PC-9 (cell line): ENCODE results near the gene BCL11A. TPM values are rescaled to one million over a fixed set of nuclear protein-coding genes. Genes with fewer than 3 reads are reported as not detected.

Experiments
- BruUV-seq: library from RNA; stranded (reverse); fragments of 400-500 nt; replicated peaks from 2 replicates; lab custom pipeline; 2021; lab: Mats Ljungman, UMichigan
- CTCF ChIA-PET: fragments of 300-600 bp; sonication (Branson Sonifier 250); formaldehyde crosslinking; loops from one replicate; lab custom pipeline; 2022; ENCODE audit warnings: antibody characterized with exemption; lab: Charles Lee
- POLR2A ChIA-PET: fragments of 300-600 bp; sonication (Branson Sonifier 250); formaldehyde crosslinking; loops from one replicate; lab custom pipeline; 2022; ENCODE audit warnings: antibody characterized with exemption; ENCODE audit not compliant: unreplicated experiment; lab: Charles Lee
- DNase-seq, 2 experiments: peaks; one replicate each; pipeline versions ENCODE4 v3.0.0 to v3.0.0-alpha.2; 2015 to 2022; ENCODE audit warnings: mixed read lengths in 1 of 2
- H2AFZ ChIP-seq: fragments of 200-600 bp; sonication (generic); 2 replicates; pipeline ENCODE4 v1.8.1; 2017; ENCODE audit warnings: antibody characterized with exemption
- H3F3A ChIP-seq: fragments of 200-600 bp; sonication (generic); 2 replicates; pipeline ENCODE4 v1.8.1; 2017; ENCODE audit warnings: antibody characterized with exemption, mild to moderate bottlenecking, low read depth; ENCODE audit not compliant: insufficient read depth
- H3K27ac ChIP-seq: fragments of 200-600 bp; sonication (generic); 2 replicates; pipeline ENCODE4 v1.6.1; 2016; ENCODE audit warnings: mixed run types
- H3K27me3 ChIP-seq: fragments of 200-600 bp; sonication (generic); 2 replicates; pipeline ENCODE4 v1.6.1; 2016; ENCODE audit warnings: low read depth, mixed run types; ENCODE audit not compliant: insufficient read depth
- H3K36me3 ChIP-seq: fragments of 200-600 bp; sonication (generic); 2 replicates; pipeline ENCODE4 v1.6.1; 2016; ENCODE audit warnings: low read depth, mixed run types
- H3K4me1 ChIP-seq: fragments of 200-600 bp; sonication (generic); replicated peaks from 2 replicates; pipeline ENCODE4 v1.6.1; 2016; ENCODE audit warnings: mixed run types; ENCODE audit not compliant: insufficient read depth
- H3K4me2 ChIP-seq: fragments of 200-600 bp; sonication (generic); 2 replicates; pipeline ENCODE4 v1.6.1; 2017; ENCODE audit warnings: mixed run types
- H3K4me3 ChIP-seq: fragments of 200-600 bp; sonication (generic); 2 replicates; pipeline ENCODE4 v1.6.1; 2016; ENCODE audit warnings: mixed run types
- H3K79me2 ChIP-seq: fragments of 200-600 bp; sonication (generic); 2 replicates; pipeline ENCODE4 v1.6.1; 2017; ENCODE audit warnings: low read depth, mixed run types
- H3K9me2 ChIP-seq: fragments of 200-600 bp; sonication (generic); 2 replicates; pipeline ENCODE4 v1.8.1; 2017; ENCODE audit warnings: mild to moderate bottlenecking; ENCODE audit not compliant: insufficient read depth
- H3K9me3 ChIP-seq: fragments of 200-600 bp; sonication (generic); 2 replicates; pipeline ENCODE4 v1.8.1; 2016; ENCODE audit warnings: low read depth; ENCODE audit not compliant: insufficient read depth
- H4K20me1 ChIP-seq: fragments of 200-600 bp; sonication (generic); 2 replicates; pipeline ENCODE4 v1.8.1; 2017; ENCODE audit not compliant: insufficient read depth
- CTCF ChIP-seq: fragments of 200-600 bp; sonication (generic); conservative IDR thresholded peaks from 2 replicates; pipeline ENCODE4 v1.6.1; 2017; ENCODE audit warnings: mixed run types, antibody characterized with exemption, mild to moderate bottlenecking, moderate library complexity
- EZH2 ChIP-seq: fragments of 200-600 bp; sonication (generic); IDR thresholded peaks from 2 replicates; pipeline ENCODE4 v1.8.0; 2017; ENCODE audit warnings: antibody characterized with exemption, low read depth
- intact Hi-C: fragments of 100-400 bp; cut with micrococcal nuclease; formaldehyde crosslinking; loops from one replicate; pipeline ENCODE4 v1.10.0; 2022; ENCODE audit not compliant: unreplicated experiment
- total RNA-seq: library from RNA; stranded (reverse); gene quantifications from 2 replicates; pipeline ENCODE4 v1.2.3, GENCODE V29; 2021

Gene BCL11A
- total RNA-seq, 1 experiment from 2014 or later, result not detected

- Histone ChIP-seq H3K9me2 (no peaks in the 10 kb centered on the region), H3K4me2 (no peak overlapping the region), H2AFZ (no peak overlapping the region), H3K9me3 (no peaks in the 10 kb centered on the region), H4K20me1 (no peaks in the 10 kb centered on the region), H3K27ac (no peak overlapping the region), H3K36me3 (no peaks in the 10 kb centered on the region), H3K4me3 (no peak overlapping the region), H3K4me1 (no peaks in the 10 kb centered on the region), H3K27me3 (peaks cover 97% of the 10 kb centered on the region), H3K79me2 (no peaks in the 10 kb centered on the region), H3F3A (no peaks in the 10 kb centered on the region)
- DNase-seq, result no peak
- TF ChIP-seq EZH2 (no peak), CTCF (no peak)
- intact Hi-C loops, result no loop called here
- no TSS peak for BruUV-seq
- ChIA-PET POLR2A (no interaction called here), CTCF (no interaction called here)
Observed at GRCh38 chr2:60498816-60499429, 54.5 kb downstream of the BCL11A start.

DNA sequence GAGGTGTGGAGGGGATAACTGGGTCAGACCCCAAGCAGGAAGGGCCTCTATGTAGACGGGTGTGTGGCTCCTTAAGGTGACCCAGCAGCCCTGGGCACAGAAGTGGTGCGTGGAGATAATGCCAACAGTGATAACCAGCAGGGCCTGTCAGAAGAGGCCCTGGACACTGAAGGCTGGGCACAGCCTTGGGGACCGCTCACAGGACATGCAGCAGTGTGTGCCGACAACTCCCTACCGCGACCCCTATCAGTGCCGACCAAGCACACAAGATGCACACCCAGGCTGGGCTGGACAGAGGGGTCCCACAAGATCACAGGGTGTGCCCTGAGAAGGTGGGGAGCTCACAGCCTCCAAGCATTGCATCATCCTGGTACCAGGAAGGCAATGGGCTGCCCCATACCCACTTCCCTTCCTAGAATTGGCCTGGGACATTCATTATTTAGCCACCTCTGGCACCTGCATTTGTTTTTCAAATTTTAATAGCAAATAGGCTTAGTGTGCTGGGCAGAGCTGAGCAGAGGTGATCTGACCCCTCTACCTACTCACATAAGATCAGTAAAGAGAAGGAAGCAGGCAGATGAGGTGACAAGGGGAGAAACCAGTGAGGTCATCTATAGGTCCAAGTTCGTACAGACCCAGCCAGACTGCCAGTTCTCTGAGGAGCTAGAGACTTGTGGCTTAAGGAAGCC is 55.2 kb downstream of the BCL11A start:
- TF ChIP-seq CTCF (no peak), EZH2 (no peak)
- no peaks in the 10 kb centered on the region for H3F3A ChIP-seq
- intact Hi-C loops, result no loop called here
- no peak overlapping the region for H2AFZ ChIP-seq
- BruUV-seq, result no TSS peak
- H3K79me2 ChIP-seq, result no peaks in the 10 kb centered on the region
- DNase-seq, result no peak
- no peak overlapping the region for H3K4me2 ChIP-seq
- POLR2A ChIA-PET, result no interaction called here
- H3K4me1 ChIP-seq, result no peaks in the 10 kb centered on the region
- peaks cover 96% of the 10 kb centered on the region for H3K27me3 ChIP-seq
- no peak overlapping the region for H3K27ac ChIP-seq
- no peaks in the 10 kb centered on the region for H3K36me3 ChIP-seq
- no peaks in the 10 kb centered on the region for H3K9me2 ChIP-seq
- CTCF ChIA-PET, result no interaction called here
- H4K20me1 ChIP-seq, result no peaks in the 10 kb centered on the region
- no peak overlapping the region for H3K4me3 ChIP-seq
- H3K9me3 ChIP-seq, result no peaks in the 10 kb centered on the region

DNA sequence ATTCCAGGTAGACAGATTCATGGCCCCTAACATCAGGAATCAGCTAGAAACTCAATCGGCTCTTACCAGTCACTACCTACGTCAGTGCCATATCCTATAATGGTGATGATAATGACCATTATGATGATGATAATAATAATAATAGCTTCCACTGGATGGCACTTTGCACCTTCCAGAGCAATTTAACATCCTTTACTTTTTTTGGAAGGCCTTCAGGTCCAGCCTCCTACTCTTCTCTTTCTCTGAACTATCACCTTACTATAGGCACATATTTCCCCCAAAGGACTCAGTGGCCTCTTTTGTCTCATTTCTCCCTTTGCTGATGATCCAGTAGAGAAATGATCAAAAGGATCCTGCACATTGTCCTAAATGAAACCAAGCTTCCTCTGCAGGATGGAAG is 56.0 kb downstream of the BCL11A start:
- POLR2A ChIA-PET, result no interaction called here
- intact Hi-C loops, result no loop called here
- no peak overlapping the region for H3K4me2 ChIP-seq

More for the DNA sequence above, 56.0 kb downstream of the BCL11A start:
- Histone ChIP-seq H3K27ac (no peak overlapping the region), H2AFZ (no peak overlapping the region), H3F3A (no peaks in the 10 kb centered on the region), H3K9me2 (no peaks in the 10 kb centered on the region), H3K4me3 (no peak overlapping the region), H3K79me2 (no peaks in the 10 kb centered on the region), H3K27me3 (peaks cover 93% of the 10 kb centered on the region), H4K20me1 (no peaks in the 10 kb centered on the region), H3K36me3 (no peaks in the 10 kb centered on the region), H3K4me1 (no peaks in the 10 kb centered on the region), H3K9me3 (no peaks in the 10 kb centered on the region)
- CTCF ChIA-PET, result no interaction called here
- no peak for DNase-seq
- no TSS peak for BruUV-seq
- no peak for TF ChIP-seq CTCF
- TF ChIP-seq EZH2, result no peak
